ENCODE results near the gene DCAF4. TPM values are rescaled to one million over a fixed set of nuclear protein-coding genes. Genes with fewer than 3 reads are reported as not detected.

Gene DCAF4
- total and polyA plus RNA-seq, 2 of the 4 experiments (the other 2 are of a cell fraction) = 28.8 to 29.4 TPM

DNA sequence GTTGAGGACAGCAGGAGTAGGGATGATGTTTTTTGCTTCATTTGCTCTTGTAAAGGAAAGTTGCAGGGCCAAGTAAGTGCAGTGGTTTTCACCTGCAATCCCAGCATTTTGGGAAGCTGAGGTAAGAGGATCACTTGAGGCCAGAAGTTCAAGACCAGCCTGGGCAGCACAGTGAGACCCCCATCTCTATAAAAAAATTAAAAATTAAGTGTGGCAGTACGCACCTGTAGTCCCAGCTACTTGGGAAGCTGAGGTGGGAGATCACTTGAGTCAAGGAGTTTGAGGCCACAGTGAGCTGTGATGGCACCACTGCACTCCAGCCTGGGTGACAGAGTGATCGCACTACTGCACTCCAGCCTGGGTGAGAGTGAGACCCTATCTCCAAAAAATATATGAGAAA is 43.2 kb upstream of the DCAF4 start:
- ATAC-seq (ENCODE audit: low read depth) (no peak), DNase-seq (no peak)
- intact Hi-C loops (cut with micrococcal nuclease) = no loop called here
- Histone ChIP-seq H4K20me1 (ENCODE audit: insufficient read depth, low read length) (peaks cover 58% of the 10 kb centered on the region), H2AK5ac (ENCODE audit: low read depth, low read length) (0 out of 2 replicates have a peak overlapping the region, but pooled peaks have one; percentile 18), H2BK15ac (ENCODE audit: low read depth, low read length) (no peak overlapping the region), H3K9me1 (ENCODE audit: insufficient read depth, low read length) (peaks cover 8% of the 10 kb centered on the region), H3K56ac (ENCODE audit: extremely low read depth, insufficient read depth, low read length) (no peak overlapping the region), H4K8ac (ENCODE audit: low read depth in 2 of 2, low read length in 2 of 2) (no peak overlapping the region), H2AFZ (replicated peaks; ENCODE audit: low read length, poor library complexity) (no peak overlapping the region), H3K4me1 (ENCODE audit: control insufficient read depth, insufficient read depth, low read length) (peaks cover 8% of the 10 kb centered on the region), H3K14ac (replicated peaks; ENCODE audit: low read depth, low read length) (no peak overlapping the region), H4K91ac (ENCODE audit: insufficient read depth, low read depth, low read length) (no peak overlapping the region), H3K9me3 (ENCODE audit: control insufficient read depth, insufficient read depth, low read length) (no peaks in the 10 kb centered on the region), H3K4me2 (ENCODE audit: low read depth, low read length) (no peak overlapping the region), H3K4me3 (ENCODE audit: insufficient read depth, low read depth, low read length) (no peak overlapping the region), H2BK120ac (ENCODE audit: low read depth, low read length) (no peak overlapping the region), H3K4ac (ENCODE audit: low read depth, low read length) (no peak overlapping the region), H3K79me1 (ENCODE audit: low read depth in 1 of 2, low read length in 2 of 2) (peaks cover 41 to 87% of the 10 kb centered on the region in 2 experiments), H3K27ac (ENCODE audit: insufficient read depth, low read length) (no peak overlapping the region), H4K5ac (ENCODE audit: low read depth, low read length) (no peak overlapping the region), H3K36me3 (ENCODE audit: control insufficient read depth, insufficient read depth, low read length) (peaks cover 3% of the 10 kb centered on the region; the same call in 1 of the 2 replicates), H2BK20ac (ENCODE audit: low read depth, low read length) (no peak overlapping the region), H3K27me3 (ENCODE audit: control insufficient read depth, insufficient read depth, low read length) (no peaks in the 10 kb centered on the region), H3K23ac (ENCODE audit: low read depth, low read length) (no peak overlapping the region), H3K18ac (ENCODE audit: low read depth, low read length) (no peak overlapping the region), H3K9ac (ENCODE audit: low read depth, low read length) (no peak overlapping the region), H2BK5ac (ENCODE audit: low read depth, low read length, poor library complexity, severe bottlenecking) (no peak overlapping the region), H2AK9ac (replicated peaks; ENCODE audit: low read depth, low read length, poor library complexity) (peak overlapping the region; percentile 25)
- ChIA-PET CTCF (interaction anchor here (1.3 kb wide), 1 partner anchor 21 kb away, joined by 4 read pairs; no protein-coding TSS in a partner anchor), POLR2A (ENCODE audit: unreplicated experiment) (no interaction called here)
- WGBS, 2 experiments (ENCODE audit: extremely low coverage in 2 of 2, insufficient read length in 1 of 2) = no CpG with 5 or more reads among the region's 2 CpGs
- dilution Hi-C loops (cut with HindIII; ENCODE audit: low sequenced_read_pairs, unreplicated experiment) = no loop called here
- TF ChIP-seq NFE2L2 (IDR thresholded peaks at IDR 0.05; ENCODE audit: low read depth, low read length) (no peak), MAFK (IDR thresholded peaks at IDR 0.05; ENCODE audit: low read depth, low read length) (no peak), SMC3 (IDR thresholded peaks at IDR 0.05; ENCODE audit: low read depth, low read length) (no peak), RAD21 (IDR thresholded peaks at IDR 0.05; ENCODE audit: low read length) (no peak), CHD1 (IDR thresholded peaks at IDR 0.05; ENCODE audit: low read depth, low read length) (no peak), BHLHE40 (IDR thresholded peaks at IDR 0.05; ENCODE audit: low read depth, low read length) (no peak), MXI1 (IDR thresholded peaks at IDR 0.05; ENCODE audit: borderline replicate concordance, low read depth, low read length) (no peak), MAZ (IDR thresholded peaks at IDR 0.05; ENCODE audit: borderline replicate concordance, low read depth, low read length) (no peak), FOS (IDR thresholded peaks at IDR 0.05; ENCODE audit: low read depth, low read length) (no peak), POLR2A (IDR thresholded peaks at IDR 0.05; ENCODE audit: low read depth, low read length) (no peak), CEBPB (IDR thresholded peaks at IDR 0.05; ENCODE audit: low read depth, low read length) (no peak), RFX5 (IDR thresholded peaks at IDR 0.05; ENCODE audit: low read depth, low read length) (no peak), RCOR1 (IDR thresholded peaks at IDR 0.05; ENCODE audit: insufficient replicate concordance, low read length) (no peak)
- TF ChIP-seq, protein P1, sequence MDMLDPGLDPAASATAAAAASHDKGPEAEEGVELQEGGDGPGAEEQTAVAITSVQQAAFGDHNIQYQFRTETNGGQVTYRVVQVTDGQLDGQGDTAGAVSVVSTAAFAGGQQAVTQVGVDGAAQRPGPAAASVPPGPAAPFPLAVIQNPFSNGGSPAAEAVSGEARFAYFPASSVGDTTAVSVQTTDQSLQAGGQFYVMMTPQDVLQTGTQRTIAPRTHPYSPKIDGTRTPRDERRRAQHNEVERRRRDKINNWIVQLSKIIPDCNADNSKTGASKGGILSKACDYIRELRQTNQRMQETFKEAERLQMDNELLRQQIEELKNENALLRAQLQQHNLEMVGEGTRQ (IDR thresholded peaks at IDR 0.05; ENCODE audit: low read depth, low read length) = no peak
- TF ChIP-seq, protein P2, sequence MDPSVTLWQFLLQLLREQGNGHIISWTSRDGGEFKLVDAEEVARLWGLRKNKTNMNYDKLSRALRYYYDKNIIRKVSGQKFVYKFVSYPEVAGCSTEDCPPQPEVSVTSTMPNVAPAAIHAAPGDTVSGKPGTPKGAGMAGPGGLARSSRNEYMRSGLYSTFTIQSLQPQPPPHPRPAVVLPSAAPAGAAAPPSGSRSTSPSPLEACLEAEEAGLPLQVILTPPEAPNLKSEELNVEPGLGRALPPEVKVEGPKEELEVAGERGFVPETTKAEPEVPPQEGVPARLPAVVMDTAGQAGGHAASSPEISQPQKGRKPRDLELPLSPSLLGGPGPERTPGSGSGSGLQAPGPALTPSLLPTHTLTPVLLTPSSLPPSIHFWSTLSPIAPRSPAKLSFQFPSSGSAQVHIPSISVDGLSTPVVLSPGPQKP (IDR thresholded peaks at IDR 0.05; ENCODE audit: borderline replicate concordance, low read depth, low read length) = no peak
- TF ChIP-seq, protein P3, sequence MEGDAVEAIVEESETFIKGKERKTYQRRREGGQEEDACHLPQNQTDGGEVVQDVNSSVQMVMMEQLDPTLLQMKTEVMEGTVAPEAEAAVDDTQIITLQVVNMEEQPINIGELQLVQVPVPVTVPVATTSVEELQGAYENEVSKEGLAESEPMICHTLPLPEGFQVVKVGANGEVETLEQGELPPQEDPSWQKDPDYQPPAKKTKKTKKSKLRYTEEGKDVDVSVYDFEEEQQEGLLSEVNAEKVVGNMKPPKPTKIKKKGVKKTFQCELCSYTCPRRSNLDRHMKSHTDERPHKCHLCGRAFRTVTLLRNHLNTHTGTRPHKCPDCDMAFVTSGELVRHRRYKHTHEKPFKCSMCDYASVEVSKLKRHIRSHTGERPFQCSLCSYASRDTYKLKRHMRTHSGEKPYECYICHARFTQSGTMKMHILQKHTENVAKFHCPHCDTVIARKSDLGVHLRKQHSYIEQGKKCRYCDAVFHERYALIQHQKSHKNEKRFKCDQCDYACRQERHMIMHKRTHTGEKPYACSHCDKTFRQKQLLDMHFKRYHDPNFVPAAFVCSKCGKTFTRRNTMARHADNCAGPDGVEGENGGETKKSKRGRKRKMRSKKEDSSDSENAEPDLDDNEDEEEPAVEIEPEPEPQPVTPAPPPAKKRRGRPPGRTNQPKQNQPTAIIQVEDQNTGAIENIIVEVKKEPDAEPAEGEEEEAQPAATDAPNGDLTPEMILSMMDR (conservative IDR thresholded peaks at IDR 0.05; ENCODE audit: low read depth, low read length) = no peak
- in situ Hi-C loops (cut with MboI; ENCODE audit: low sequenced_read_pairs) = no loop called here
- no TSS peak for BruUV-seq (replicated peaks)

Data from IMR-90 (cell line).